NCI-H345 (cell line): Measurements from ENCODE around the gene ABCF2.
A peak's percentile ranks its signal among the peaks of the same experiment; 100 is the strongest.

Experiments
- DNase-seq: peaks from one replicate; lab custom pipeline; 2025; lab: John Stamatoyannopoulos, UW

The ABCF2 gene

GRCh38 chr7:151225948-151226510 is 976 bp downstream of the ABCF2 start:
- no peak for DNase-seq

GRCh38 chr7:151223728-151224127 is 3.3 kb downstream of the ABCF2 start:
- DNase-seq, result no peak

DNA sequence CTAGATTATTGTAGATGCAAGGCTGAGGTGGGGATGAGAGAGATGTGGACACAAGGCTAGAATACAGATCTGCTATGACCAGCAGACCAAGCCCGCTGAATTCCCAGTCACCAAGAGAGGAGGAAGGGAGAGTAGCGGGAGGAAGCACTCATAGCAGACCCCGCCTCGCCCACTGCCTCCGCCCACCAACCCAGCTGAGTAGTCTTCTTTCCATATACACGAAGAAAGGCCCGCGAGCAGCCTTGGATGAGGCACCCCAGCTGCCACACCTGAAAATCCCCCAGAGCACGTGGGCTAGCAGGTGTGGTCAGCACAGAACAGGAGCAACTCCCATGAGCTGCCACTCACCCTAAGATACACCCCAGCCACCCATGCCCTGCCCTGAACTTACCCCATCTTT is 8.8 kb downstream of the ABCF2 start:
- no peak for DNase-seq

- DNase-seq, result no peak
Observed at GRCh38 chr7:151215396-151215795, 11.6 kb downstream of the ABCF2 start.

- DNase-seq, result no peak
Observed at GRCh38 chr7:151213826-151214225, 13.2 kb downstream of the ABCF2 start.

DNA sequence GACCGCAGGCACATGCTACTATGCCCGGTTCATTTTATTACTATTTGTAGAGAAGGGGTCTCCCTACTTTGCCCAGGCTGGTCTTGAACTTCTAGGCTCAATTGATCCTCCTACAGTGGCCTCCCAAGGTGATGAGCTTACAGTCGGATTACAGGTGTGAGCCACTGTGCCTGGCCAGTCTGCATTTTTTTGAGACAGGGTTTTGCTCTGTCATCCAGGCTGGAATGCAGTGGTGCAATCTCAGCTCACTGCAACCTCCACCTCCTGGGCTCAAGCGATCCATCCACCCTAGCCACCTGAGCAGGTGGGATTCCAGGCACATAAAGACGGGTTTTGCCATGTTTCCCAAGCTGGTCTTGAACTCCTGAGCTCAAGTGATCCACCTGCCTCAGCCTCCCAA is 14.4 kb downstream of the ABCF2 start:
- DNase-seq, result no peak

- no peak for DNase-seq
Observed at GRCh38 chr7:151211155-151211772, 15.7 kb downstream of the ABCF2 start.

DNA sequence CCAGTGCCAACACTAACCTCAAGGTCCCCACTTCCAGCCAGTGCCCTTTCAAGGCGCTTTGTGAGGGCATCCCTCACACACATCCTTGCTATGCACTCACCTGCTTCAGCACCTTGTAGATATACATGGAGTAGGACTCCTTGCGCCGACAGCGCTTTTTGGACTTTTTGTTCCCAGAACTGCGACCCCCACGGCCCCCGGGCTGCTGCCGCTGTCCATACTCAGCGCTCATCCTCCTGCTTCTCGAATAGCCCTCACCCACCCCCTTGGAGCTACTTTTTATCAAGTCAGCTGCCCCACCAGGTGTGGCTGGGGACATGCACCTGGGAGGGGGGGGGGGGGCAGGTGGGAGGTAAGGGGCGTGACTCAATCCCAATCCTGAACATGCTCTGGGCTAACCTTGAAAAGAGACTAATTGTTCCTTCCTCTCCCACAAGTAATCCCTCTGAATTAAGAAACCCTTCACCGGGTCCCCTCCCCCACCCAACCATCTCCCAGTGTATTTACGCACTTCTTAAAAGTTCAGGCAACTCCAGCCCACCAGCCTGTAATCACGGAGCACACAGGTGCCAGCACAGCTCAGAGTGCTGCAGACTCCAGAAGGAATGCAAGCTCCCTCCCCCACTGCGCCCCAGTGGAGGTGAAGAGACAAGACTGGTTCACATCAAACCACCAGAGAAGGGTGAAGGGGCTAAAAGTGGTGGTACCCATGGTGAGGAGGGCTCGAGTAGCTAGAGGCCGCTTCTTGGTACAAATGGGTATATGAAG is 16.7 kb downstream of the ABCF2 start, which contains the start of gene H2BK1:
Gene H2BK1 (minus strand): TSS at position 402 of the 768 bp plus-strand sequence. CDS start 170 bp downstream, at position 232.
- DNase-seq, result no peak

- no peak for DNase-seq
Observed at GRCh38 chr7:151209588-151209987, 17.4 kb downstream of the ABCF2 start.

DNA sequence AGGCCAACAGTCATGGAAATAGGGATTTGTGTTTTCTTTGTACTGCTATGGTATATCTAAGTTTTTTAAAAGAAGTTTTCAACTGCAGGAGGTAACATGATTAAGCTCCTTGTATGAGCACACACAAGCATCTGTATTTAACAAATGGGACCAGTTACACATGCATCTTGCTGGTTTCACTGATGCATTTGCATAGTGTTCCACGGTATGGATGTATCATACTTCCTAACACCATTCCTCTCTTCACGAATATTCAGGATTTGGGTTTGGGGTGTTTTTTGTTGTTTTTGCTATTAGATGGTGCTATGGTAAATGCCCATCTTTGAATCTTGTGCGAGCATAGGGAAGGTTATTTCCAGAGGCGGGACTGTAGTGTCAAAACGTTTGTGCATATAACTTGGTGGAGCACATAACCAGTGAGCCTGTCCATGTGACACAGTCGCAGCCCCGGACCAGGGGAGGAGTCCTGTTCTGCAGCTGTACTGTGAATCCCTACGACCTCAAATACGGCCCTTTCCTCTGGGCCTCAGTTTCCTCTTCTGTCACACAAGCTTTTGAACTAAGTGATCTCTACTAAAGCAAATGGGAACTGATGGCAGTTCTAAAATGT is 18.6 kb downstream of the ABCF2 start:
- DNase-seq, result no peak

DNA sequence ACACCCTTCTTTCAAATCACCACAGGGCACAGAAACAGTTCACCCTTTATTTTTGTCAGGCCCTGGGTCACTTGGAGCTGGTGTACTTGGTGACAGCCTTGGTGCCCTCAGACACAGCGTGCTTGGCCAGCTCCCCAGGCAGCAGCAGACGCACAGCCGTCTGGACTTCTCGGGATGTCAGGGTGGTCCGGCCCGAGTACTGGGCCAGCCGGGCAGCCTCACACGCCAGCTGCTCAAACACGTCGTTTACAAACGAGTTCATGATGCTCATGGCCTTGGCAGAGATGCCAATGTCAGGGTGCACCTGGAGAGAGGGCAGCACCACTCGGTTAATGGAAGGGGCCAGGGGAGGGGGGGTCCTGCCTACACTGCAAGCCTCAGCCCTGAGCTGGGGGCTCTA is 19.2 kb downstream of the ABCF2 start:
- no peak for DNase-seq

DNA sequence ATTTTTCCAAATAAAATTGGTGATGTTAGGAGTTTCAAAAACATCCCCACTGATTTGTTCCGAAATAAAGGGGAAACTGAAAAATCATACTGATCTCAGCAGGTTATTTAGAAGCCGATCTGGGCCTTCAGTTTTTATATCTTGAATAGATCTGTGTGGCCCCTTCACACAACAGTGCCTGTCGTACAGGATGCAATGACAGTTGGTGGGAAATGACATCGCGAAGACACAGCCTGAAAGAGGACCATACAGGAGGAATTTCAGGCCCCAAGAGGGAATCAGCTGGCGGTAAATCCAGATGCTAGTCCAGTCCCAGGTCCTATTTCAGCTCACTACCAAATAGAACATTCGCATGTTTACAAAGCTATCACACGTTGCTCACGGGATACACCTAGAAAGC is 19.7 kb downstream of the ABCF2 start:
- no peak for DNase-seq

- no peak for DNase-seq
Observed at GRCh38 chr7:151206914-151207313, 20.1 kb downstream of the ABCF2 start.

GRCh38 chr7:151205730-151206129 is 21.3 kb downstream of the ABCF2 start:
- no peak for DNase-seq

DNA sequence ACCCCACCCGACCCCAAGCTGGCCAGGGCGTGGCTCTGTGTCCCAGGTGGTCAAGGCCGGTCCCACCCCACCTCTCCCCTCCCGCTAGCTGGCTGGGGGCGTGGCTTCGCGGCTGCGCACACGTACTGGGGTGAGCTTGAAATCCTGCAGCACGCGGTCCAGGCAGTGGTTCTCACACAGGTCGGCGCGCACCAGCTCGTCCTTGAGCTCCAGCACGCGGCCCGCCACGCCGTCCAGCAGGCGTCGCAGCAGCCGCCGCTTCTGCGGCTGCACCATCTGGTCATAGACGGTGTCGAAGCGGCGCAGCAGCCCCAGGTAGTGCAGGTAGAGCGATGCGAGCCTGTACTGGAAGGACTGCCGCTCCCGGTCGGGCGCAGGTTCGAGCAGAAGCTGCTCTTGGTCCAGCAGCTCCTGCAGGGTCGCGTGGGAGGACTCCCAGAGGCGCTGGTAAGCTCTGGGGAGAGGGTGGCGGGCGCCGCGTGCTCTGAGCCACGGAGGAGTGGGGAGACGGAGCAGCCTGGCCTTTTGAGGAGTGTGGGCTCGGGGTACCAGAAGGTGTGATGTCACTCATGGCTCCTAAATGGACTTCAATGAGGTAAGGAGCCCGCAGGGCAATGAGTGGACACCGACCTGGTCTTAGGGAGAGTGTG is 22.5 kb downstream of the ABCF2 start:
- DNase-seq, result no peak

- DNase-seq, result no peak
Observed at GRCh38 chr7:151202836-151203235, 24.2 kb downstream of the ABCF2 start.

- DNase-seq, result no peak
Observed at GRCh38 chr7:151201751-151202150, 25.3 kb downstream of the ABCF2 start.

DNA sequence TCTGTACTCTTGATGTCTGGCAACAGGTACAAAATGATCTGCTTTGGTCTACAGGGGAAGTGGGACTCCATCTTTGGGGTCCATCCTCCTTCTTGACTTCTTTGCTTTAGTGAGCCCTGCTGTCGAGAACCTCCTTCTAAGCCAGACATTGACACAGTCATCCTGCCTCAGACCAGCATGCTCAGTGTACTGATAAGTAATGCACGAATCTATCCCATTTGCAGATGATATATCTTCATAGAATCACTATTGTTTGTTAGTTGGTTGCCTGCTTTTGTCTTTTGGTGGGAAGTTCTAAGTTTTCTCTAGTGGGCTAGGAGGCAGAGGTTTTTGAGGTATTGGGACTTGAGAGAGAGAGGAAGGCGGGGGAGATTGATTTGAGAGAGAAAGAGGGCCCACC is 25.7 kb downstream of the ABCF2 start:
- no peak for DNase-seq

DNA sequence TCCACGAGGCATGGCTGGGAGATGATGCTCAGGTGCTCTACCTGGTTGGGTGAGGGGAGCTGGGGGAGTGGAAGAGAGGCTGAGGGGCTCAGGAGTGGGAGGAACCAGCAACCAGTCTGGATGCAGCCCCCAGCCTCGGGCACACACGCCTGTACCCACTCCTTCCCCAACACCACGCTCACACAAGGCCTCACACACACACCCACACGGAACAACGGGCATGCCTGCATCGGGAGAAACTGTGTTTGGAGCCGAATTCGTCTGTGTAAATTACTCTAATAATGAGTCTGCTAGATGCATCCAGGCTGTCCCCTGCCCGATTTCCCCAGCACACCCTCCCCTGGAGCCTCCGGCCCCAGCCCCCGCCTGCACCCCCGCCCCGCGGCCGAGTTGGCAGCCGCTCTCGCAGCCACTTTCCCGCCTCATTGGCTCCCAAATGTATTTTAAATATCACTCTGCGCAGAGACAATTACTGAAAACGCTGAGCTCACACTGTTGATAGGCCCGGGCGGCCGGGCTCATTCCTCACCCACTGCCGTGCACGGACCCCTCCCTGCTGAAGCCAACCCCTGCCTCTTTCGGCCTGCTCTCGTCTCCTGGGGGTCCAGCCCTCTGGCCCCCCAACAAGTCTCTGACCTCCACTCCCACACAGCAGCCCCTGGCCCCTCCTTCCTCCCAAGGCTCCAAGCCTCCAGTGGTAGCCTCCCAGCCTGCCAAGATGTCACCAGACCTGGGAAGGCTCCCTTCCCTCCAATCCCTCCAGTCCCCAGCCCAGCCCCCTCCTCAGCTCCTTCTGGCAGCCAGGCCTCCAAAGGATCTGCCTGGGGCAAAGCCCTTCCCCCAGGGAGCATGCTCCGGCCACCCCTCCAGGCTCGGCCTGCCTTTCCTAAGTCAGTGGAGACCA is 27.8 kb downstream of the ABCF2 start:
- DNase-seq, result peak; percentile 27

- DNase-seq, result no peak
Observed at GRCh38 chr7:151197932-151198331, 29.1 kb downstream of the ABCF2 start.
